HG03460 (cell line): Measurements from ENCODE around the gene NAT14.

Source experiments
- ATAC-seq: cut with Tn5 transposase; IDR thresholded peaks from one replicate; pipeline ENCODE4 v1.9.1; 2021; ENCODE audit not compliant: unreplicated experiment

NAT14 gene

GRCh38 chr19:55500368-55500952 lies 15.5 kb downstream of the NAT14 start:
- no peak for ATAC-seq

GRCh38 chr19:55502197-55502952 lies 17.4 kb downstream of the NAT14 start:
- ATAC-seq, result no peak

DNA sequence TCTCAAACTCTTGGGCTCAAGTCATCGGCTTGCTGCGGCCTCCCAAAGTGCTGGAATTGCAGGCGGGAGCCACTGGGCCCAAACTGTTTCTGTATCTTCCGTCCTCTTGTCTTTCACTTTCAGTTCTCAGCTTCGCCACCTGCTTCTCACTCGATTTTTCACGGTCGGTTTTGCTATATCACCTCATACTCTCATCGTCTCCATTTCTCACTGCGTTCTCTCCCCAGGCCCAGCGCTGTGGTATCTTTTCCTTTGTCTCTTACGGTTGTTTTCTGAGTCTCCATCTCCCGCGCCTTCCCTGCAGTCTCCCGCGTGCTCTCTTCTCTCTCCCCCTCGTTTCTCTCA lies 18.1 kb downstream of the NAT14 start:
- ATAC-seq, result no peak

- peak; percentile 92 for ATAC-seq
Observed at GRCh38 chr19:55503502-55504251, 18.7 kb downstream of the NAT14 start.

DNA sequence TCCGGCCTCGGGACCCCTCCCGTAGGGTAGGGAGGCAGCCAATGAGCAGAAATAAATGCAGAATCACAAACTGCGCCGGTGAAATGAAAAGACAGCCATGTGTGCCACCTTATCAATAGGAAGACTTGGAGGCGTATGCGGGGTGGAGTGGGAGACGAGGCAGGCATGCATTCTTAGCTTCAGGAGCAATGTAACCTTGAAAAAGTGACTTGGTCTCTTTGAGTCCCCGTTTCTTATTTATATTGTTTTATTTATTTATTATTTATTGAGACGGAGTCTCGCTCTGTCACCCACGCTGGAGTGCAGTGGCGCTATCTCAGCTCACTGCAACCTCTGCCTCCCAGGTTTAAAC lies 19.2 kb downstream of the NAT14 start:
- ATAC-seq, result no peak

DNA sequence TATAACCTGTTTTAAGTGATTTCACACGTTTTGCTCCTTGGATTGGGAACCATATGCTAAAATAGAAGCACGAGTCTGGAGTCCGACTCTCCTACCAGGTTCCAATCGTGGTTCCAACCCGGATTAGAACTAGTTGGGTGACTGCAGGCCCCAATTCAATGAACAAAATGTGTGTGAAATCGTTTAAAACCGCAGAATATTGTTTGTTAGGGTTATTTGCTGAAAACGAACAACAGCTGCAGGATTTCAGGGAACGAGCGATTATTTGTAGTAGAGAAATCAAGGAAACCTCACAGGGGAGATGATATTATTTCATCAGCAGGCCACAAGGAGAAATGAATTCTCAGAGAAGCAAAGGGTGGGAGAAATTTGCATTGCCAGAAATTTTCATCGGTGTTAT lies 20.0 kb downstream of the NAT14 start:
- no peak for ATAC-seq

DNA sequence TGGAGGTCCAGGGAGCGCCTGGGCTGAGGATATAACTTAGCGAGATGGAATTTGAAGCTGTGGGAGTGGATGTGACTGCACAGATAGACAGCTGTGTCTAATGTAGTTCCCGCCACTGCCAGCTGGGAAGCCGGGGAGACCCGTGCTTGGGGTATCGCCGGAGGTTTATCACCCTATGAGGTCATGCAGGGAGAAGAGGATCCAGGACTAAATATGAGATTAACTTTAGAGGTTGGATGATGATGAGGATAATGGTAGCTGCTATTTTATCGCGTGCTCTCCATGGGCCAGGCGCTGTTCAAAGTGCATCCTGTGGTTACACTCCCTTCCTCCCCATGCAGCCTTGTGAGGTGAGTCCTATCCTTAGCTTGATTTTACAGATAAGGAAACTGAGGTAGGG lies 23.1 kb downstream of the NAT14 start:
- ATAC-seq, result no peak

GRCh38 chr19:55516878-55517620 lies 32.1 kb downstream of the NAT14 start:
- ATAC-seq, result peak; percentile 95

GRCh38 chr19:55519451-55520311 lies 34.7 kb downstream of the NAT14 start:
- ATAC-seq, result no peak

DNA sequence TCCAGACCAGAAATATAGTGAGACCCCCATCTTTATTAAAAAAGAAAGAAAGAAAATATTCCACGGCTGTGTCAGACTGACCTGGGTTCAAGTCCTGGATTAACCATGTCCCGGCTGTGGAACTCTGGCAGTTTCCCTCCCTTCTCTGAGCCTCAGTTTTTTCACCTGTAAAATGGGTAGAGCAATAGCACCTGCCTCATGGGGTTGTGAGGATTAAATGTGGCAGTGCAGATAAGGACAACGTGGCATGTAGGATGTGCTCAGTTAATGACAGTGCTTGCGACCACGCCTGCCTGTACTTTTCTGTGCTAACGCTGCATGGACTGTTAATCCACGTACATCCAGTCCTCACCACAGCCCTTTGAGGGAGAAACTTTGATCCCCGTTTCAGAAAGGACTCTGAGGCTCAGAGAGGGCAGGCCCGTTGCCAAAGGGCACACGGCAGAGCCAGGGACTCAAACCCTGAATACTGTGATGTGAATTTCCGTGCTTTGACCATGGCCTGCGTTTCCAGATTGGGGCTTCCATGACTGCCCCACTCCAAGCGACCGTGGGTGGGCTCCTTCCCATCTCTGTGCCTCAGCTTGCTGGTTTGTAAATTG lies 35.8 kb downstream of the NAT14 start:
- no peak for ATAC-seq

GRCh38 chr19:55525289-55526101 lies 40.5 kb downstream of the NAT14 start:
- no peak for ATAC-seq

DNA sequence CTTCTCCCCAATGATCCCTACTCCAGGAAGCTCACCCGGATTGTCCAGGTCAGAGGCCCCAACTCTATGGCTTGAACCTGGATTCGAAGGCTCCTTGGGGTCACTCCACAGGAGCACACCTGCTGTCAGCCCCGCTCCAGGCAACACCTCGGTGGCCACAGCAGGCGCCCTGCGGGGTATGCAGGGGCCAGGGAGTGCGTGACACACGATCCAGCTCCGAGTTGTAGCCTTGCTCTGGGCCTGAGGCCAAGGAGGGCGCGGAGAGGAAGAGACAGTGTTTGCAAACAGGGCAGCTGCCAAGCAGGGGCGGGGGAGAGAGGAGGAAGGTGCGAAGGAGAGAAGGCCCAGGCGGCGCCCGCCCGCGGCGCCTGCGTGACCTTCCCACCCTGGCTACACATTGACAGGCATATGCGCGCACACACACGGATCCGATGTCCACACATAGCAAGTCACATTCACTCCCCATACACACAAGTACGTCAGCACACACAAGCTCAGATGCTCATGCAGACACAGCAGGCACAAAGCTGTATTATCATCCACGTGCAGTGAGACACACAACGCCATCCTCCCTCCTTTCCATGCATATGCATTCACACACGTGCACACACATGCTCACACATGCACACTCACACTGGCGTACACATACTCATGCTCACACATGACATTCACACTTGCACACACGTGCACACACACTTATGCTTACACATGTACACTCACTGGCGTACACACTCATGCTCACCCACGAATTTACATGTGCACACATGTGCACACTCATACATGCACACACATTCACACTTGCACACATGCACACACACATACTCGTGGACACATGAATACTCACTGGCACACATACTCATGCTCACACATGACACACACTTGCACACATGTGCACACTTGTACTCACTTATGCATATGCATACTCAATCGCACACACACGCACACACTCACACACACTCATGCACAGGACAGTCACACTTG lies 41.5 kb downstream of the NAT14 start:
- ATAC-seq, result no peak

- no peak for ATAC-seq
Observed at GRCh38 chr19:55527197-55528029, 42.4 kb downstream of the NAT14 start.

GRCh38 chr19:55528030-55528803 lies 43.2 kb downstream of the NAT14 start:
- ATAC-seq, result no peak

DNA sequence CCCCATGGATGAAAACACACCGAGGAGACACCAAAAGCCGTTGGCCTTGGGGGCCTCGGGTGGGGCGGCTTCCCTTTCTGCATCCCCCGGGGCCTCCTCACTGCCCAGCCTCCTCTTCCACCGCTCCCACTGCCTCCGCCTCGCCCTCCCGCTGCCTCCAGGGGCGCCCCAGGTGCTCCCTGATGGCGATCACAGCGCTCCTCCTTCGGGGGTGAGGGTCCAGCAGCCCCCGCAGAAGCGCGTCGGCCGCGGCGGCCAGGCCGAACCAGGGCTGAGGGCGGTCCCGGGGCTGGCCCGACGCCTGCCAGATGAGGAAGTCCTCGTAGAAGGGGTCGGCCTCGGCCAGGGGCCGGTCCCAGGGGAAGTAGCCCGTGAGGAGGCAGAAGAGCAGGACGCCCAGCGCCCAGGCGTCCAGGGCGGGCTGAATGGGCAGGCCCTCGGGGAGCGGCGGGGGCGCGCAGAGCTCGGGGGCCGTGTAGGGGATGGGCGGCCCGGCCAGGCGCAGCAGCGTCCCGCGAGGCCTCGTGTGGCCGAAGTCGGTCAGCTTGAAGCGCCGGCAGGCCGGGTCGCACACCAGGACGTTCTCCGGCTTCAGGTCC lies 44.7 kb downstream of the NAT14 start:
- no peak for ATAC-seq

DNA sequence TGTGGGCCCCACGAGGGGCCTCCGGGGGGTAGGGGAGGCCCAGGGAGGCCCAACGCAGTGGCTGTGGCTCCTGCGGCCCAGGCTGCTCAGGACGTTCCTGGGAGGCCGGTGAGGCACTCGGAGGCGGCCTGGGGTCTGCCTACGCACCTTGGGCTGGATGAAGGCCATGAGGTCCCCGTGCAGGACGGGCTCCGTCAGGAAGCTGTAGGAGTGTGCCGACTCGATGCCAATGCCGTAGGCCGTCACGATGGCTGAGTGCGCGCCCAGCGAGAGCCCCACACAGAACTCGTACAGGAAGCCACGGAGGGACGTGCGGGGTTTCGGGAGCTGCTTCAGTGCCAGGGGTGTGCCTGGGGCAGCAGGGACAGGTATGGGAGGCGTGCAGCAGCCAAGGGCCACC lies 46.0 kb downstream of the NAT14 start:
- no peak for ATAC-seq
